Adrenal gland (tissue), 12 donors: Measurements from ENCODE around the gene C10orf143. TPM values are rescaled to one million over a fixed set of nuclear protein-coding genes. Genes with fewer than 3 reads are reported as not detected.

ENCODE experiments used
- DNase-seq, 7 donors: peaks; one replicate each; pipeline ENCODE4 v3.0.0-alpha.2; 2019 to 2020
- H3K27ac ChIP-seq, 5 donors: fragments of 200-600 bp; sonication (generic) in 4 of 5; 1 replicate in 3 of 5; 2 replicates in 2 of 5; pipeline versions ENCODE4 v1.5.1 to v1.8.0; 2016 to 2020; ENCODE audit warnings: mild to moderate bottlenecking in 1 of 5
- H3K27me3 ChIP-seq: fragments of 200-600 bp; 2 replicates; pipeline ENCODE4 v1.8.0; 2021
- H3K36me3 ChIP-seq, 2 donors: fragments of 200-600 bp; replicated peaks in 1 of 2; 1 replicate in 1 of 2; 2 replicates in 1 of 2; pipeline versions ENCODE4 v1.5.1 to v1.8.0; 2018 to 2022
- H3K4me1 ChIP-seq, 2 donors: fragments of 200-600 bp; replicated peaks in 1 of 2; 1 replicate in 1 of 2; 2 replicates in 1 of 2; pipeline versions ENCODE4 v1.5.1 to v1.8.0; 2018 to 2021
- H3K4me3 ChIP-seq, 4 donors: fragments of 200-600 bp; sonication (generic) in 3 of 4; one replicate each; pipeline ENCODE4 v1.5.1; 2016 to 2018
- H3K9me3 ChIP-seq, 3 donors: fragments of 200-600 bp; sonication (generic) in 1 of 3; replicated peaks in 1 of 3; 1 replicate in 2 of 3; 2 replicates in 1 of 3; pipeline versions ENCODE4 v1.5.1 to v1.8.0; 2016 to 2021
- CTCF ChIP-seq, 6 experiments: fragments of 450-650 bp in 4 of 6; fragments of 200-600 bp in 2 of 6; sonication (generic) in 1 of 6; IDR thresholded peaks; 1 replicate in 5 of 6; 2 replicates in 1 of 6; pipeline versions ENCODE4 v1.5.1 to v1.8.0; 2016 to 2021; ENCODE audit warnings: antibody characterized with exemption in 6 of 6, mild to moderate bottlenecking in 2 of 6, moderate library complexity in 1 of 6
- POLR2A ChIP-seq, 2 donors: fragments of 450-650 bp; IDR thresholded peaks; one replicate each; pipeline ENCODE4 v1.6.1; 2017; ENCODE audit warnings: antibody characterized with exemption in 2 of 2, mild to moderate bottlenecking in 2 of 2, moderate library complexity in 1 of 2
- WGBS, 4 donors: extraction: QIAGEN DNeasy Blood & Tissue Kit in 2 of 4; methylation state at CpG; one replicate each; pipeline versions ENCODE4 v1.1.5 to v1.1.7; 2013 to 2017; 5-methylcytosine and 5-hydroxymethylcytosine counted together
- intact Hi-C, 2 donors: fragments of 100-400 bp; cut with DNase I; formaldehyde crosslinking; loops; one replicate each; pipeline versions ENCODE4 v1.14.1 to v1.15.0; 2022 to 2023
- polyA plus RNA-seq, 3 donors: library from polyadenylated mRNA; stranded (reverse); fragments of 200-250 nt in 2 of 3; fragments of 350-450 nt in 1 of 3; fragmentation: Illumina TruSeq in 1 of 3; extraction: RNeasy Lipid Tissue Mini Kit (QIAGEN cat#74804) in 1 of 3; gene quantifications; one replicate each; pipeline ENCODE4 v1.2.3, GENCODE V29; 2013 to 2014
- total RNA-seq, 9 donors: library from RNA; depleted of rRNA in 4 of 9; stranded (reverse); fragments of >200 nt in 4 of 9; fragments of 120-200 nt in 1 of 9; fragmentation: NEBNext Ultra II Directional in 1 of 9; extraction: Animal tissue kit (Norgen Biotek cat#: 25700) in 1 of 9; gene quantifications; one replicate each; pipeline versions ENCODE4 v1.1.0 to v1.2.4, GENCODE V29; 2013 to 2023
- donor health status: healthy with polysubstance abuse.
- donor health status: Bipolar disorder and iron deficiency.
- donor health status: DM: yes; HTN: yes; CAD: no.
- donor health status: DM: no; HTN: no; CAD: no.
- donor health status: DM: no; HTN: no; CAD: no.
- donor health status: DM: yes; HTN: yes; CAD: no.

The C10orf143 gene
- total and polyA plus RNA-seq, 12 donors, result 0.85 to 19.3 (median 5.2) TPM

- Histone ChIP-seq H3K9me3 (no peaks in the 10 kb centered on the region), H3K27ac (no peak overlapping the region), H3K4me3 (no peak overlapping the region), H3K27me3 (no peaks in the 10 kb centered on the region), H3K4me1 (no peaks in the 10 kb centered on the region), H3K36me3 (no peaks in the 10 kb centered on the region)
- TF ChIP-seq POLR2A (IDR thresholded peaks at IDR 0.05) (no peak), CTCF (IDR thresholded peaks at IDR 0.05) (no peak)
- WGBS, 4 donors, result 83 to 89% (median 86%) methylated on average over 3 of the region's 3 CpGs
- intact Hi-C loops, result no loop called here
- DNase-seq, result no peak
Measured at GRCh38 chr10:130078120-130078519, 32.5 kb downstream of the C10orf143 start.

- no peak for TF ChIP-seq CTCF (IDR thresholded peaks at IDR 0.05)
- TF ChIP-seq POLR2A (IDR thresholded peaks at IDR 0.05), result no peak
Measured at GRCh38 chr10:130076681-130077080, 33.9 kb downstream of the C10orf143 start.

GRCh38 chr10:130074639-130075038, 36.0 kb downstream of the C10orf143 start:
- peaks cover 0 to 5% (median 5%) of the 10 kb centered on the region in 3 donors for H3K9me3 ChIP-seq
- H3K36me3 ChIP-seq, result no peaks in the 10 kb centered on the region
- DNase-seq, result no peak
- intact Hi-C loops, result no loop called here
- H3K27me3 ChIP-seq, result no peaks in the 10 kb centered on the region
- H3K27ac ChIP-seq, result no peak overlapping the region
- no peak overlapping the region for H3K4me3 ChIP-seq
- WGBS, 4 donors, result 50 to 87% (median 64%) methylated on average over 1 of the region's 1 CpG
- no peaks in the 10 kb centered on the region for H3K4me1 ChIP-seq
- TF ChIP-seq POLR2A (IDR thresholded peaks at IDR 0.05), result no peak
- no peak for TF ChIP-seq CTCF (IDR thresholded peaks at IDR 0.05)

More at GRCh38 chr10:130076681-130077080, 33.9 kb downstream of the C10orf143 start:
- Histone ChIP-seq H3K4me1 (no peaks in the 10 kb centered on the region), H3K36me3 (no peaks in the 10 kb centered on the region), H3K9me3 (peaks cover 0 to 5% (median 5%) of the 10 kb centered on the region in 3 donors), H3K27ac (no peak overlapping the region), H3K27me3 (no peaks in the 10 kb centered on the region), H3K4me3 (no peak overlapping the region)
- no peak for DNase-seq
- 95 to 97% (median 96%) methylated on average over 13 to 14 of the region's 14 CpGs for WGBS, 4 donors
- intact Hi-C loops, result no loop called here

GRCh38 chr10:130073912-130074311, 36.7 kb downstream of the C10orf143 start:
- peaks cover 0 to 5% (median 5%) of the 10 kb centered on the region in 3 donors for H3K9me3 ChIP-seq
- no peaks in the 10 kb centered on the region for H3K4me1 ChIP-seq
- TF ChIP-seq POLR2A (IDR thresholded peaks at IDR 0.05) (no peak), CTCF (IDR thresholded peaks at IDR 0.05) (no peak)
- intact Hi-C loops, result no loop called here
- no peak overlapping the region for H3K4me3 ChIP-seq
- 96 to 97% (median 96%) methylated on average over 8 of the region's 8 CpGs for WGBS, 4 donors
- no peak overlapping the region for H3K27ac ChIP-seq
- H3K27me3 ChIP-seq, result no peaks in the 10 kb centered on the region
- no peak for DNase-seq
- no peaks in the 10 kb centered on the region for H3K36me3 ChIP-seq
